ENCODE data around the gene MRPL38. TPM values are rescaled to one million over a fixed set of nuclear protein-coding genes. Genes with fewer than 3 reads are reported as not detected.

Gene MRPL38
- total and polyA plus RNA-seq, 2 of the 8 experiments (the other 6 are each of a cell fraction or from before 2014, with no cell fraction given), result 78.4 to 125 TPM

GRCh38 chr17:75950855-75951554, 46.3 kb upstream of the MRPL38 start:
- Histone ChIP-seq H3K9ac (replicated peaks in 1 of 4; ENCODE audit: extremely low read depth in 1 of 4, low read depth in 3 of 4, low read length in 3 of 4) (no peak overlapping the region), H3K56ac (replicated peaks; ENCODE audit: insufficient read length, low read depth, low read length) (no peak overlapping the region), H2BK5ac (ENCODE audit: low read depth, low read length) (no peak overlapping the region), H2BK12ac (ENCODE audit: low read depth, low read length) (no peak overlapping the region), H3K4ac (replicated peaks; ENCODE audit: insufficient read length, low read depth, low read length) (no peak overlapping the region), H4K8ac (ENCODE audit: extremely low read depth, insufficient read depth, low read length) (no peak overlapping the region), H3K23me2 (ENCODE audit: low read depth, low read length) (no peaks in the 10 kb centered on the region), H3K4me3 (ENCODE audit: extremely low read depth in 1 of 4, insufficient read depth in 2 of 4, low read depth in 3 of 4, low read length in 4 of 4) (no peak overlapping the region), H3K27ac (ENCODE audit: low read depth, low read length) (no peak overlapping the region), H3K27me3 (replicated peaks in 1 of 4; ENCODE audit: control insufficient read depth in 3 of 4, extremely low read depth in 1 of 4, insufficient read depth in 3 of 4, low read length in 3 of 4) (no peaks in the 10 kb centered on the region), H3K79me1 (ENCODE audit: low read depth, low read length) (no peaks in the 10 kb centered on the region; the same call in 1 of the 2 replicates), H2AFZ (ENCODE audit: low read length) (no peak overlapping the region), H3K9me3 (ENCODE audit: insufficient read depth in 2 of 2, low read depth in 1 of 2, low read length in 1 of 2) (no peaks in the 10 kb centered on the region), H2BK15ac (ENCODE audit: low read length) (no peak overlapping the region), H3K36me3 (ENCODE audit: control insufficient read depth in 2 of 4, insufficient read depth in 4 of 4, low read length in 3 of 4) (peaks cover 19 to 71% (median 50%) of the 10 kb centered on the region in 4 experiments), H2BK120ac (replicated peaks; ENCODE audit: low read depth, low read length) (no peak overlapping the region), H3K4me2 (ENCODE audit: insufficient read depth in 1 of 2, low read depth in 2 of 2, low read length in 2 of 2) (no peak overlapping the region), H2BK20ac (ENCODE audit: low read length) (no peak overlapping the region), H4K91ac (replicated peaks; ENCODE audit: insufficient read length, low read length) (no peak overlapping the region), H3K79me2 (ENCODE audit: control insufficient read depth in 1 of 2, insufficient read depth in 2 of 2, low read length in 2 of 2) (no peaks in the 10 kb centered on the region), H4K5ac (ENCODE audit: insufficient read length, low read depth, low read length) (no peak overlapping the region), H3K18ac (ENCODE audit: extremely low read depth, low read length) (no peak overlapping the region), H3K23ac (ENCODE audit: insufficient read length) (no peak overlapping the region), H3K4me1 (replicated peaks in 1 of 4; ENCODE audit: control insufficient read depth in 3 of 4, insufficient read depth in 4 of 4, low read length in 3 of 4) (no peaks in the 10 kb centered on the region), H2AK5ac (ENCODE audit: low read depth, low read length) (no peak overlapping the region), H3K14ac (ENCODE audit: insufficient read length) (no peak overlapping the region), H4K20me1 (replicated peaks in 1 of 2; ENCODE audit: control insufficient read depth in 1 of 2, insufficient read depth in 2 of 2, low read length in 2 of 2) (no peaks in the 10 kb centered on the region)
- FAIRE-seq, result no peak
- TF ChIP-seq TBP (IDR thresholded peaks at IDR 0.05; ENCODE audit: low read depth, low read length), result no peak
- TF ChIP-seq CREB1 (IDR thresholded peaks at IDR 0.05), result no peak
- TF ChIP-seq, protein P1, sequence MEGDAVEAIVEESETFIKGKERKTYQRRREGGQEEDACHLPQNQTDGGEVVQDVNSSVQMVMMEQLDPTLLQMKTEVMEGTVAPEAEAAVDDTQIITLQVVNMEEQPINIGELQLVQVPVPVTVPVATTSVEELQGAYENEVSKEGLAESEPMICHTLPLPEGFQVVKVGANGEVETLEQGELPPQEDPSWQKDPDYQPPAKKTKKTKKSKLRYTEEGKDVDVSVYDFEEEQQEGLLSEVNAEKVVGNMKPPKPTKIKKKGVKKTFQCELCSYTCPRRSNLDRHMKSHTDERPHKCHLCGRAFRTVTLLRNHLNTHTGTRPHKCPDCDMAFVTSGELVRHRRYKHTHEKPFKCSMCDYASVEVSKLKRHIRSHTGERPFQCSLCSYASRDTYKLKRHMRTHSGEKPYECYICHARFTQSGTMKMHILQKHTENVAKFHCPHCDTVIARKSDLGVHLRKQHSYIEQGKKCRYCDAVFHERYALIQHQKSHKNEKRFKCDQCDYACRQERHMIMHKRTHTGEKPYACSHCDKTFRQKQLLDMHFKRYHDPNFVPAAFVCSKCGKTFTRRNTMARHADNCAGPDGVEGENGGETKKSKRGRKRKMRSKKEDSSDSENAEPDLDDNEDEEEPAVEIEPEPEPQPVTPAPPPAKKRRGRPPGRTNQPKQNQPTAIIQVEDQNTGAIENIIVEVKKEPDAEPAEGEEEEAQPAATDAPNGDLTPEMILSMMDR (IDR thresholded peaks at IDR 0.05; ENCODE audit: control extremely low read depth in 1 of 3, insufficient read depth in 1 of 3, low read depth in 1 of 3, low read length in 3 of 3), result no peak
- TF ChIP-seq CEBPB (IDR thresholded peaks at IDR 0.05; ENCODE audit: low read depth, low read length), result no peak
- TF ChIP-seq KDM4A (IDR thresholded peaks at IDR 0.05; ENCODE audit: low read depth, low read length, severe bottlenecking), result no peak
- TF ChIP-seq RFX5 (IDR thresholded peaks at IDR 0.05; ENCODE audit: borderline replicate concordance, low read depth, low read length), result no peak
- no peak for DNase-seq (ENCODE audit: low read depth in 1 of 2, low spot score in 2 of 2)
- ChIA-PET CTCF (ENCODE audit: partially characterized antibody) (interaction anchor here (1.1 to 1.6 kb wide), 4 partner anchors 18 to 49 kb away, joined by 3 to 5 read pairs (median 3); partner anchors contain the start of gene CDK3), POLR2A (ENCODE audit: partially characterized antibody) (interaction anchor here (2.0 kb wide), 1 partner anchor 10 kb away, joined by 6 read pairs; the partner anchor contains the start of gene FBF1)
- 93% methylated on average over 8 of the region's 8 CpGs; no CpG with 5 or more reads in 1 of the 2 experiments for WGBS, 2 experiments (ENCODE audit: extremely low coverage in 1 of 2, insufficient coverage in 1 of 2, insufficient read length in 1 of 2, insufficient replicate concordance in 2 of 2, low coverage in 1 of 2, low lambda C conversion rate in 2 of 2, missing lambda C conversion rate in 1 of 2)
